ENCODE data around the gene SRPRA. TPM values are rescaled to one million over a fixed set of nuclear protein-coding genes. Genes with fewer than 3 reads are reported as not detected.

Gene SRPRA
- total and polyA plus RNA-seq, 9 donors, result 45.3 to 115 (median 86.0) TPM

GRCh38 chr11:126214841-126215240 lies 53.9 kb downstream of the SRPRA start:
- WGBS, 3 donors, result 25 to 48% (median 41%) methylated on average over 6 of the region's 6 CpGs
- intact Hi-C loops (cut with DNase I), result loop anchor here in 3 of 4 donors (5.0 kb wide), 2 partner anchors 52 to 67 kb away; partner anchors contain the start of genes FOXRED1 (in 2 of the 3), SRPRA (in 2 of the 3) and TIRAP (in 1 of the 3)
- TF ChIP-seq EP300 (IDR thresholded peaks at IDR 0.05) (no peak), POLR2A (IDR thresholded peaks at IDR 0.05) (no peak), CTCF (IDR thresholded peaks at IDR 0.05) (no peak)
- Histone ChIP-seq H3K9me3 (no peaks in the 10 kb centered on the region), H3K36me3 (no peaks in the 10 kb centered on the region), H3K27me3 (no peaks in the 10 kb centered on the region), H3K27ac (no peak overlapping the region), H3K4me1 (ENCODE audit: insufficient read depth) (peaks cover 3% of the 10 kb centered on the region), H3K4me3 (no peak overlapping the region)
- DNase-seq, result no peak

- no peak for TF ChIP-seq CTCF (IDR thresholded peaks at IDR 0.05)
- TF ChIP-seq EP300 (IDR thresholded peaks at IDR 0.05), result no peak
- TF ChIP-seq POLR2A (IDR thresholded peaks at IDR 0.05), result no peak
- H3K27me3 ChIP-seq, result no peaks in the 10 kb centered on the region
- H3K4me1 ChIP-seq (ENCODE audit: insufficient read depth), result peaks cover 3% of the 10 kb centered on the region
- DNase-seq, result no peak
- intact Hi-C loops (cut with DNase I), result loop anchor here in 3 of 4 donors (5.0 kb wide), 2 partner anchors 53 to 68 kb away; partner anchors contain the start of genes FOXRED1 (in 2 of the 3), SRPRA (in 2 of the 3) and TIRAP (in 1 of the 3)
- no peak overlapping the region for H3K4me3 ChIP-seq
- no peaks in the 10 kb centered on the region for H3K9me3 ChIP-seq
- no peaks in the 10 kb centered on the region for H3K36me3 ChIP-seq
- H3K27ac ChIP-seq, result no peak overlapping the region
- 75 to 85% (median 85%) methylated on average over 2 of the region's 2 CpGs for WGBS, 3 donors
Observed at GRCh38 chr11:126214441-126214840, 54.3 kb downstream of the SRPRA start.

Small RNAs within 50 kb of the gene (small RNA-seq; reads per million reads assigned to genes)
- gene RN7SL351P, result not detected
- not detected for gene RNU4-86P

Other genes with a start within 250 kb of the SRPRA start
- gene CDON, start 206.0 kb downstream of the SRPRA start, total RNA-seq, result 100 to 1,000 TPM in 5 of 7 donors, 10 to 100 TPM in 2; 46.3 to 211 (median 137) TPM
- gene CDON, start 206.0 kb downstream of the SRPRA start, polyA plus RNA-seq, result 10 to 100 TPM; 15.0 to 42.7 TPM
- 10 to 100 TPM; 18.2 to 29.0 (median 26.2) TPM for gene RPUSD4, start 57.2 kb downstream of the SRPRA start, total RNA-seq
- 10 to 100 TPM; 21.6 to 30.3 TPM for gene RPUSD4, start 57.2 kb downstream of the SRPRA start, polyA plus RNA-seq
- 10 to 100 TPM in 6 of 7 donors, 1 to 10 TPM in 1; 7.3 to 18.5 (median 12.7) TPM for gene FAM118B, start 57.1 kb downstream of the SRPRA start, total RNA-seq
- gene FAM118B, start 57.1 kb downstream of the SRPRA start, polyA plus RNA-seq, result 10 to 100 TPM in 1 of 2 donors, 1 to 10 TPM in 1; 7.4 to 18.9 TPM
- gene FOXRED1, start 259 bp upstream of the SRPRA start, total RNA-seq, result 10 to 100 TPM; 10.3 to 24.8 (median 17.3) TPM
- 10 to 100 TPM; 15.2 to 18.8 TPM for gene FOXRED1, start 259 bp upstream of the SRPRA start, polyA plus RNA-seq
- 10 to 100 TPM in 6 of 7 donors, 1 to 10 TPM in 1; 7.6 to 16.0 (median 14.5) TPM for gene TIRAP, start 14.2 kb upstream of the SRPRA start, total RNA-seq
- gene TIRAP, start 14.2 kb upstream of the SRPRA start, polyA plus RNA-seq, result 10 to 100 TPM; 11.8 to 13.9 TPM
- gene DCPS, start 35.2 kb upstream of the SRPRA start, total RNA-seq, result 10 to 100 TPM in 6 of 7 donors, 1 to 10 TPM in 1; 6.6 to 17.2 (median 13.5) TPM
- gene DCPS, start 35.2 kb upstream of the SRPRA start, polyA plus RNA-seq, result 10 to 100 TPM; 12.4 to 17.2 TPM
- gene ST3GAL4, start 86.8 kb upstream of the SRPRA start, total RNA-seq, result 100 to 1,000 TPM in 4 of 7 donors, 10 to 100 TPM in 3; 75.8 to 300 (median 135) TPM
- gene ST3GAL4, start 86.8 kb upstream of the SRPRA start, polyA plus RNA-seq, result 100 to 1,000 TPM; 117 to 120 TPM